GM19468 (cell line): ENCODE measurements around the gene PKM.

Source experiments
- ATAC-seq: cut with Tn5 transposase; IDR thresholded peaks from one replicate; pipeline ENCODE4 v1.9.1; 2021; ENCODE audit warnings: mild to moderate bottlenecking, moderate library complexity, moderate number of reproducible peaks; ENCODE audit not compliant: unreplicated experiment; ENCODE audit errors: extremely low read depth

Gene PKM

DNA sequence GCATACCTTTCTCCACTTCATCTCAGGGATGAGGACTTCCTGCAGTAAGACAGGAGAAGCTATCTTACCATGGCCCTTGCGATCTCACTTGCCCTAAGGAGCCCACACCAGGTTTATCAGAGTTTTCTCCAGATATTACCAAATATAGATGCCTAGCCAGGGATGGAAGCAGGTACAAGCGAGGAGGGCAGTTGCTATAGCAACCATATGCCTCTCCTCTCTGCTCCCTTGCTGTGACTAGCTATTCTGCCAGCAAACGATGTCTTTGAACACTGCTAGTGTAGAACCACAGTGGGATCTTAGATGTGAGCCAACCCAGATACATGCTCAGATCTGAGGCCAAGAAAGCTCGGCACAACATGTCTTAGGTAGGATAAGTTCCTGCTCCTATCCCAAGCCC lies 67.3 kb downstream of the PKM start:
- ATAC-seq: no peak

GRCh38 chr15:72162569-72162968 lies 68.4 kb downstream of the PKM start:
- ATAC-seq: no peak

DNA sequence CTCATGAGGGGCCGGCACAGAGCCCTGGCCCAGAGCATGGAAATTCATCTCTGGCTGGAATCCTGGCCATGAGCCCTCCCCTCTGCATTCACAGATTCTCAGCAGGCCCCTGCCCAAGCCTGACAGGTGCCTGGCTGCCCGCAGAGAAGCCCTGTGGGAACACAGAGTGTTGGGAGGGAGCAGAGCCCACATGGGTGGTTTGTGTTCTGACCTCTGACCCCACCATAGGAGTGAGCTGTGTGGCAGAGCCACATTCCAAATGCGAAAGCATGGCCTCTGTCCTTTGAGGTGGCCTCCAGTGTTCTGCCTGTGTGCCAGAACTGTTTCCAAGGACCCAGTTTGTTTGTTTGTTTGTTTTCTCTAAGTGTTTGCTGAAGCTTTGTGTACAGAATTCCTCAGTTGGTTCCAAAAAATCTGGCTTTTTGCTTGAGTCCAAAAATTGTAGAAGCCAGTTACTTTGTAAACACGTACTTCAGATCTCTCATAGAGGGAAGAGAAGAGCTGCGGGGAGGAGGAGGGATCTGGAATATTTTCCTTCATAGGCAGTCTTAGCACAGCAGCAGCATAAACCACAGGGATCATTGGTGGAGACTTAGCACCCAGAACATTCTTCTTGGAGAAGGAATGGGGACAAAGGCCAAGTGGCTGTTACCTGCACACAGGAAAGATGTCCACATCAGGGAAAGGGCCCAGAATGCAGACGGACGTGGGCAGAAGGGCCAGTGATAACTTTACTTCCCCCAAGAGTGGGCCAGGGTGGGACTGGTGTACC lies 69.4 kb downstream of the PKM start:
- ATAC-seq: no peak

DNA sequence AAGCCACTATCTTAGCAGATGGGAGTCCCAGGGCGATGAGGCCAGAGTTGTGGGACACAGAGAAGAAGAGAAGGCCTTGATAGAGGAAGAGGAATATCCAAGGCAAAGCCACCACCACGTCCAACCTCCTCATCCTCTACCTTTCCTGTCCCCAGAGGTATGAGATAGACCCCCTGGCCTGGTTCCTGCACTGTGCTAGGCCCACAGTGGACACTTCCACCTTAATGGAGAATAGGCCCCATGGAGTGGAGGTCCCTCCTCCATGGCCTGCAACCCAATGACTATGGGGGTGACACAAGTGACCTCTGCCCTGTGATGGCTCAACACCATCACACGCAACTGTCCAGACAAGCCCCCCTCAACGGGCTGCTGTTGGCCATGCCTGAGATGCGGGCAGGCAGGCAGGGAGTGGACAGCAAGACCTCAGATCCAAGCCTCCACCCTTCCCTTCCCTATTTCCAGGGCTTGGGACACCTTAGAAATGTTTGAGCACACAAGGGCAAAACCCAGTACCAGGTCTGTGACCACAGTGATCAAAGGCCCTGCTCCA lies 70.2 kb downstream of the PKM start:
- no peak for ATAC-seq

DNA sequence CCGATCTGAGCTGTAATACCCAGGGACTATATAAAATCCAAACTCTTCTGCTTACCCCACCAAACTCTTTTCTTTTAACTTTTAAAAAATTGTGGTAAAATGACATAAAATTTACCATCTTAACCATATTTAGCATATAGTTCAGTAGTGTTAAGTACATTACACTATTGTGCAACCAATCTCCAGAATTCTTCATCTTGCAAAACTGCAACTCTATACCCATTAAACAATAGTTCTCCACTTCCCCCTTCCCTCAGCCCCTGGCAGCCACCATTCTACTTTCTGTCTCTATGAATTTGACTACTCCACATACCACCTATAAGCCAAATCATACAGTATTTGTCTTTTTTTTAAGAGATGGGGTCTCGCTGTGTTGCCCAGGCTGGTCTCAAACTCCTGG lies 74.1 kb downstream of the PKM start:
- no peak for ATAC-seq

DNA sequence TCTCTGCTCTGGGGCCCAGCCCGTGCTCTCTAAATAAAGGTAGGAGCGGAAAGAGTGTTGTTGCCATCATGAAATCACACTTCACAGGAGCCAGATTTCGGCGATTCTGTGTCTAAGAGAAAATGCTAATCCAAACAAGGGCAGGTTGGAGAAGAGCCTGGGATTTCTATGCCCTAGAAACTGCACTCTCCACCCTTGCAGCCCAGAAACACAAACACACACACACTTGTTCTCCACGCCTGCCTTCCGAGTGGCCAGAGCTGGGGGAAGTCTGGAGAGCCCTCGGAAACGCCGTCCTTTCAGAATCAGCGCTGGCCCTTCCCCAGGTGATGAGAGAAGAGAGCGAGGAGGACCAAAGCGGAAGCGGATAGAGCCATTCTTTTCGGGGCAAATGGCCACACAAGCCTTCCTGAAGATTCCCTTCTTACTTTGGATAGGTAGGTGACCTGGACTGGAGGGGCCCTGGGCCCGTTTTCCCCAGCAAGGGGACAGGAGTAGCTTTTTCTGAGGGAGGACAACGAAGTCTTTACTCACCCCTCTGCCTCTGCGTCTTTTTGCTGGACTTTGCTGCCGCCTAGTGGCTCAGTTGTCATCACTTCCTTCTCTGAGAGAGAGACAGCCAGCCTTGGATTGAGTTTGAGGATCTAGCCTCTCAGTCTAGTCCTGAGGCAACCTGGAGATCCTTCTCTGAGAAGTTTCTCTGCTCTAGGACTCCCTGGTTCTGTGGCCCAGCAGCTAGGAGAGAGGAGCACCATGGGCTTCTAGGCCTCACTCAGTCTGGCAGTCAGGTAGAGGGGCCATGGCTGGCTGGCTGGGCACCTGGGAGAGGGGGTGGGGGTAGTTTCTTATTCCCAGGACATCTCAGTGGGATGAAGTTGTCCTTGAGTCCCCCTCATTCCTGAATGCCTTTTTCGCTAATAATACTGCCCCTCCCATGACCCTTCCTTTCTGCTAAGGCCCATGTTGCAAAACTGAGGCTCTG lies 75.1 kb downstream of the PKM start:
- peak; percentile 52 for ATAC-seq

- no peak for ATAC-seq
Measured at GRCh38 chr15:72155003-72155621, 75.9 kb downstream of the PKM start.

DNA sequence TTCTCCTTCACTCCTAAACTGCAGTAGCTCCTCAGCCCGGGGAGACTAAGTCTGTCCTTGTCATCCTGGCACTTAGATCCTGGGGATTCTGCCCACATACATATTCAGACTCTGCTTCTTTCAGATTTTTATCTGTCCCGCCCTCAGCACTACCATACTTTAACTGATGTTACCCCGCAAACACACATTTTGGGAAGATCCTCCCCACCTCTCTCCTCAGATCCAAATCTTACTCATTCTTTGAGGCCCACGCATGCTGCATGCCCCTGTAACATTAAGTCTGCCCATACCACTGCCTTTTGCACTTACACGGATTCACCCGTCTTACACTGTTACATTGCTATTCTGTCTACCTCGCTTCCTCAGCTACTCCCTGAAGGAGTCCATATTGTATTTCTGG lies 76.7 kb downstream of the PKM start:
- no peak for ATAC-seq

DNA sequence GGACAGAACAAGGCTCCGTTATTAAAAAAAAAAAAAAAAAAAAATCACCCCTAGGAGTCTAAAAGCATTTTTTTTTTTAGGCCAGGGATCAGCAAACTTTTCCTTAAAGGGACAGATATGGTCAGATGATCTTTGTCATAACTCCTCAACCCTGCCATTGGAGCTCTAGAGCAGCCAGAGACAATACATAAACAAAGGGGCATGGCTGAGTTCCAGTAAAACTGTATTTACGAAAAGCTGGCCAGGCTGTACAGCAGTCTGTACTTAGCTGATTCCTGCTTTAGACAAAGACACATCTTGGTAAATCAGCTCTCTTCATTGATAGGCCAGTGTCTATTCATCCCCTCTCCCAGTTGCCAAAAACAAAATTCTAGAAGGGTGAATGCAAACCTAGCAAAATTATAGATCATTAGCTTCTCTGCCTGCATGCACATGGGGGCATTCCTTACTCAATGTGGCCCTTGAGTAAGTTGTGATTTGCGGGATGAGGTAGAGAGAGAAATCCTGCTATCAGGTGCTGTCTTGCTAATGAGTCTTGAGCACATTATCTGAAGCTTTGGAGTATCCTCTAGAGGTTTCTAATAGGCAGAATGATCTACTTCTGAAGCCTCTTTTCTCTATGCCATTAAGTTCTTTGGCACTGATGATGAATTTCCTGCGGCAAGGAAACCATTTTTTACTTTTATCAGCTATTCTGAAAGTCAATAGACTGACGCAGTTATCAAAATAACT lies 77.6 kb downstream of the PKM start:
- no peak for ATAC-seq
